HCT116 (cell line): ENCODE data around the gene DDA1. TPM values are rescaled to one million over a fixed set of nuclear protein-coding genes. Genes with fewer than 3 reads are reported as not detected.

Source experiments
- ATAC-seq: fragments of 200-7000 bp; cut with Tn5 transposase; 2 replicates; pipeline ENCODE4 v1.9.1; 2020; ENCODE audit warnings: mild to moderate bottlenecking, moderate library complexity
- BruUV-seq: library from RNA; stranded (reverse); fragments of 400-500 nt; replicated peaks from 2 replicates; lab custom pipeline; 2021; lab: Mats Ljungman, UMichigan
- CTCF ChIA-PET: fragments of 300-600 bp; sonication (Branson Sonifier 250); formaldehyde crosslinking; loops from one replicate; lab custom pipeline; 2021; ENCODE audit warnings: antibody characterized with exemption; lab: Charles Lee
- POLR2A ChIA-PET: fragments of 300-600, 350-600 bp; sonication (Branson Sonifier 250); formaldehyde crosslinking; loops from one replicate; lab custom pipeline; 2021; ENCODE audit warnings: antibody characterized with exemption; lab: Charles Lee
- RAD21 ChIA-PET, 2 experiments: fragments of 300-600 bp; sonication (Branson Sonifier 250); formaldehyde crosslinking; loops; one replicate each; lab custom pipeline; 2023; ENCODE audit warnings: low total read pairs in 2 of 2; ENCODE audit not compliant: uncharacterized antibody in 2 of 2, unreplicated experiment in 2 of 2, low non-redundant PET in 1 of 2; lab: Charles Lee
- DNase-seq: peaks from one replicate; pipeline ENCODE4 v3.0.0-alpha.2; 2010; ENCODE audit warnings: low read depth, low spot score
- H2AFZ ChIP-seq: fragments of 200-600 bp; shearing (Covaris generic), sonication (generic); 2 replicates; pipeline ENCODE4 v1.6.1; 2017; ENCODE audit warnings: low read depth, mixed run types, mixed read lengths, antibody characterized with exemption, low read length; ENCODE audit not compliant: poor library complexity, severe bottlenecking
- H3K27ac ChIP-seq: 2 replicates; pipeline ENCODE4 v1.5.1; 2012; ENCODE audit warnings: low read depth, low read length
- H3K27me3 ChIP-seq: fragments of 200-600 bp; sonication (generic); 2 replicates; pipeline ENCODE4 v1.6.1; 2016; ENCODE audit warnings: mixed run types, low read length, mixed read lengths; ENCODE audit not compliant: insufficient read depth
- H3K36me3 ChIP-seq, 2 experiments: fragments of 200-500 bp in 1 of 2; fragments of 200-600 bp in 1 of 2; sonication (Bioruptor generic) in 1 of 2; sonication (generic) in 1 of 2; 2 replicates each; pipeline versions ENCODE4 v1.5.1 to v1.6.1; 2014 to 2016; ENCODE audit warnings: low read length in 2 of 2, inconsistent platforms in 1 of 2, mixed read lengths in 1 of 2, mixed run types in 1 of 2; ENCODE audit not compliant: insufficient read depth in 2 of 2, control insufficient read depth in 1 of 2
- H3K4me1 ChIP-seq, 2 experiments: fragments of 200-600 bp in 1 of 2; sonication (generic) in 1 of 2; 2 replicates each; pipeline versions ENCODE4 v1.5.1 to v1.6.1; 2012 to 2017; ENCODE audit warnings: low read length in 2 of 2, inconsistent platforms in 1 of 2, mild to moderate bottlenecking in 1 of 2, mixed read lengths in 1 of 2, mixed run types in 1 of 2, moderate library complexity in 1 of 2; ENCODE audit not compliant: insufficient read depth in 2 of 2, control insufficient read depth in 1 of 2
- H3K4me2 ChIP-seq: fragments of 200-600 bp; sonication (generic); 2 replicates; pipeline ENCODE4 v1.6.1; 2017; ENCODE audit warnings: mixed run types, low read length, mixed read lengths
- H3K4me3 ChIP-seq, 2 experiments: fragments of 200-600 bp in 1 of 2; sonication (generic) in 1 of 2; replicated peaks in 1 of 2; 2 replicates each; pipeline ENCODE4 v1.5.1; 2011 to 2016; ENCODE audit warnings: low read length in 2 of 2, control low read depth in 1 of 2, low read depth in 1 of 2, mild to moderate bottlenecking in 1 of 2, mixed read lengths in 1 of 2, mixed run types in 1 of 2
- H3K79me2 ChIP-seq: fragments of 200-600 bp; sonication (generic); 2 replicates; pipeline ENCODE4 v1.6.1; 2017; ENCODE audit warnings: mild to moderate bottlenecking, mixed run types, low read length, moderate library complexity, mixed read lengths; ENCODE audit not compliant: insufficient read depth
- H3K9ac ChIP-seq: fragments of 200-600 bp; sonication (generic); 2 replicates; pipeline ENCODE4 v1.6.1; 2016; ENCODE audit warnings: low read length, mixed read lengths
- H3K9me2 ChIP-seq: fragments of 200-600 bp; sonication (generic), shearing (Covaris generic); 2 replicates; pipeline ENCODE4 v1.6.1; 2017; ENCODE audit warnings: mixed run types, mild to moderate bottlenecking, moderate library complexity; ENCODE audit not compliant: insufficient read depth
- H3K9me3 ChIP-seq, 2 experiments: fragments of 200-500 bp in 1 of 2; fragments of 200-600 bp in 1 of 2; sonication (Bioruptor generic) in 1 of 2; sonication (generic) in 1 of 2; 2 replicates each; pipeline ENCODE4 v1.6.1; 2014 to 2017; ENCODE audit warnings: low read length in 2 of 2, mixed read lengths in 2 of 2, inconsistent platforms in 1 of 2, low read depth in 1 of 2, mild to moderate bottlenecking in 1 of 2, mixed run types in 1 of 2, moderate library complexity in 1 of 2; ENCODE audit not compliant: control insufficient read depth in 1 of 2, insufficient read depth in 1 of 2
- H4K20me1 ChIP-seq: fragments of 200-600 bp; sonication (generic), shearing (Covaris generic); 2 replicates; pipeline ENCODE4 v1.6.1; 2017; ENCODE audit warnings: mixed run types, mild to moderate bottlenecking, moderate library complexity; ENCODE audit not compliant: insufficient read depth
- ATF3 ChIP-seq: IDR thresholded peaks from 2 replicates; pipeline ENCODE4 v1.6.1; 2012
- RAD21 ChIP-seq: IDR thresholded peaks from 2 replicates; pipeline ENCODE4 v1.6.1; 2012; ENCODE audit warnings: low read depth, mild to moderate bottlenecking
- REST ChIP-seq: IDR thresholded peaks from 2 replicates; pipeline ENCODE4 v1.6.1; 2012; ENCODE audit warnings: low read depth
- TCF7L2 ChIP-seq: IDR thresholded peaks from 2 replicates; pipeline ENCODE4 v1.7.0; 2011; ENCODE audit warnings: borderline replicate concordance, inconsistent platforms; ENCODE audit not compliant: insufficient read depth, insufficient read length; ENCODE audit errors: extremely low read depth
- ZNF274 ChIP-seq: fragments of 200-500 bp; sonication (Bioruptor generic); IDR thresholded peaks from 2 replicates; pipeline ENCODE4 v1.6.1; 2014; ENCODE audit warnings: mild to moderate bottlenecking, low read depth, low read length, inconsistent platforms
- intact Hi-C: fragments of 100-400 bp; cut with micrococcal nuclease; formaldehyde crosslinking; loops from 2 replicates; pipeline ENCODE4 v1.10.0; 2022
- total RNA-seq: library from RNA; stranded (reverse); gene quantifications from one replicate; pipeline ENCODE4 v1.2.1, GENCODE V29; 2021; ENCODE audit not compliant: unreplicated experiment
- TF ChIP-seq, protein P1 (sequence below), 3 experiments: fragments of 200-600 bp in 1 of 3; sonication (generic) in 1 of 3; IDR thresholded peaks in 2 of 3; conservative IDR thresholded peaks in 1 of 3; 2 replicates each; pipeline ENCODE4 v1.5.1; 2012 to 2017; ENCODE audit warnings: low read depth in 2 of 3, low read length in 2 of 3, antibody characterized with exemption in 1 of 3, borderline replicate concordance in 1 of 3, control low read depth in 1 of 3, mild to moderate bottlenecking in 1 of 3, mixed read lengths in 1 of 3, mixed run types in 1 of 3, moderate library complexity in 1 of 3; ENCODE audit not compliant: insufficient read depth in 1 of 3

DDA1 gene
- total RNA-seq, 1 experiment from 2014 or later, result 68.6 TPM

DNA sequence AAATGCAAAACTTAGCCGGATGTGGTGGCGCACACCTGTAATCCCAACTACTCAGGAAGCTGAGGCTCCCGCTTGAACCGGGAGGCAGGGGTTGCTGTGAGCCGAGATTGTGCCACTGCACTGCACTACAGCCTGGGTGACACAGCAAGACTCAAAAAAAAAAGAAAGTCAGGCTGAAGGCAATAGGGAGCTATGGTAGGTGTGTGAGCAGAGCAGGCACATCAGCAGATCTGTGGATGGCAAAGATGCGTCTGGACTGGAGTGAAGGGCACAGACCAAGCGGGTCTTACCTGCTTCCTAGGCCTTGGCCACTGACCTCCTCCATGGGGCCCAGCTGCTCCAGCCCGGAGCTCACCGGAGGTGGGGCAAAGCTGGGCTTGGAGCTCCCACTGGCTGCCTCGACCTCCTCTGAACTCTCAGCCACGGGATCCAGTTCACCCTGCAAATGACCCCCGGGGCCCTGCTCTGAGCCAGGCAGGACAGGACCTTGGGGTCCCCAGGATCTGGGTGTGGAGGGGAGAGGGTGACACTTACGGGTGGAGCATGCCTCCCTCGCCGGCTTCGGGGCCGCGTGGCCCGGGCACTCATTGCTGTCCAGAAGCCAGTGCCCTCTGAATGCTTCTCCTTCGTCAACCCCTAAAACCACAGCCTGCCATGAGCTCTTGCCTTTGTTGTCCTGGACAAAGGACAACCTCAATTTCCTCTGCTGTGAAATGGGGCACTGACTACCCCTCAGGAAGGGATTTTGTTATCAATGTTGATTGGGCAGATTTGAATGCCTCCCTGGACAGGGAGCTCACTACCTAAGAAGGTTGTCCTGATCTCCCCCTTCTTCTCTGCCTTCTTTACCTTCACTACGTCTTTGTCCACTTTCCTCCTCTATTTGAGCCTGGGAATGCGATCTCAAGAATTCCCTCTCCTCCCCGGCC lies 45.4 kb upstream of the DDA1 start:
- ChIA-PET RAD21 (no interaction called here), POLR2A (interaction anchor here (1.3 kb wide), 1 partner anchor 29 kb away, joined by 3 read pairs; no protein-coding TSS in a partner anchor), CTCF (no interaction called here)
- no peak overlapping the region for H3K27ac ChIP-seq
- BruUV-seq, result no TSS peak
- H3K4me3 ChIP-seq, result no peak overlapping the region
- DNase-seq (no peak), ATAC-seq (no peak)
- H3K4me2 ChIP-seq, result no peak overlapping the region
- H3K4me1 ChIP-seq, result peaks cover 3 to 17% of the 10 kb centered on the region in 2 experiments; a peak in 3 of 4 replicates
- H4K20me1 ChIP-seq, result no peaks in the 10 kb centered on the region
- H3K36me3 ChIP-seq, result peaks cover 0 to 4% of the 10 kb centered on the region in 2 experiments; a peak in 1 of 4 replicates
- no peaks in the 10 kb centered on the region for H3K27me3 ChIP-seq
- TF ChIP-seq TCF7L2 (no peak), ZNF274 (no peak), ATF3 (no peak), REST (no peak), RAD21 (no peak)
- TF ChIP-seq, protein P1, sequence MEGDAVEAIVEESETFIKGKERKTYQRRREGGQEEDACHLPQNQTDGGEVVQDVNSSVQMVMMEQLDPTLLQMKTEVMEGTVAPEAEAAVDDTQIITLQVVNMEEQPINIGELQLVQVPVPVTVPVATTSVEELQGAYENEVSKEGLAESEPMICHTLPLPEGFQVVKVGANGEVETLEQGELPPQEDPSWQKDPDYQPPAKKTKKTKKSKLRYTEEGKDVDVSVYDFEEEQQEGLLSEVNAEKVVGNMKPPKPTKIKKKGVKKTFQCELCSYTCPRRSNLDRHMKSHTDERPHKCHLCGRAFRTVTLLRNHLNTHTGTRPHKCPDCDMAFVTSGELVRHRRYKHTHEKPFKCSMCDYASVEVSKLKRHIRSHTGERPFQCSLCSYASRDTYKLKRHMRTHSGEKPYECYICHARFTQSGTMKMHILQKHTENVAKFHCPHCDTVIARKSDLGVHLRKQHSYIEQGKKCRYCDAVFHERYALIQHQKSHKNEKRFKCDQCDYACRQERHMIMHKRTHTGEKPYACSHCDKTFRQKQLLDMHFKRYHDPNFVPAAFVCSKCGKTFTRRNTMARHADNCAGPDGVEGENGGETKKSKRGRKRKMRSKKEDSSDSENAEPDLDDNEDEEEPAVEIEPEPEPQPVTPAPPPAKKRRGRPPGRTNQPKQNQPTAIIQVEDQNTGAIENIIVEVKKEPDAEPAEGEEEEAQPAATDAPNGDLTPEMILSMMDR (IDR thresholded peaks at IDR 0.05 in 2 of 3, conservative IDR thresholded peaks at IDR 0.05 in 1 of 3; ENCODE audit: borderline replicate concordance in 1 of 3, insufficient read depth in 1 of 3, low read depth in 2 of 3, low read length in 2 of 3), result no peak
- no peaks in the 10 kb centered on the region for H3K9me2 ChIP-seq
- H3K9ac ChIP-seq, result no peak overlapping the region
- intact Hi-C loops, result no loop called here
- peaks cover 15% of the 10 kb centered on the region for H3K79me2 ChIP-seq
- no peak overlapping the region for H2AFZ ChIP-seq
- H3K9me3 ChIP-seq, result no peaks in the 10 kb centered on the region
